Measurements from ENCODE around the gene APMAP.

APMAP gene

GRCh38 chr20:25018425-25018824 lies 25.9 kb upstream of the APMAP start (continued):
- TF ChIP-seq, protein P1, sequence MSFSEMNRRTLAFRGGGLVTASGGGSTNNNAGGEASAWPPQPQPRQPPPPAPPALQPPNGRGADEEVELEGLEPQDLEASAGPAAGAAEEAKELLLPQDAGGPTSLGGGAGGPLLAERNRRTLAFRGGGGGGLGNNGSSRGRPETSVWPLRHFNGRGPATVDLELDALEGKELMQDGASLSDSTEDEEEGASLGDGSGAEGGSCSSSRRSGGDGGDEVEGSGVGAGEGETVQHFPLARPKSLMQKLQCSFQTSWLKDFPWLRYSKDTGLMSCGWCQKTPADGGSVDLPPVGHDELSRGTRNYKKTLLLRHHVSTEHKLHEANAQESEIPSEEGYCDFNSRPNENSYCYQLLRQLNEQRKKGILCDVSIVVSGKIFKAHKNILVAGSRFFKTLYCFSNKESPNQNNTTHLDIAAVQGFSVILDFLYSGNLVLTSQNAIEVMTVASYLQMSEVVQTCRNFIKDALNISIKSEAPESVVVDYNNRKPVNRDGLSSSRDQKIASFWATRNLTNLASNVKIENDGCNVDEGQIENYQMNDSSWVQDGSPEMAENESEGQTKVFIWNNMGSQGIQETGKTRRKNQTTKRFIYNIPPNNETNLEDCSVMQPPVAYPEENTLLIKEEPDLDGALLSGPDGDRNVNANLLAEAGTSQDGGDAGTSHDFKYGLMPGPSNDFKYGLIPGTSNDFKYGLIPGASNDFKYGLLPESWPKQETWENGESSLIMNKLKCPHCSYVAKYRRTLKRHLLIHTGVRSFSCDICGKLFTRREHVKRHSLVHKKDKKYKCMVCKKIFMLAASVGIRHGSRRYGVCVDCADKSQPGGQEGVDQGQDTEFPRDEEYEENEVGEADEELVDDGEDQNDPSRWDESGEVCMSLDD (tag by site-specific recombination; IDR thresholded peaks at IDR 0.05): no peak
- TF ChIP-seq ZNF544 (tag by site-specific recombination; IDR thresholded peaks at IDR 0.05) (no peak), ZBTB8A (tag by site-specific recombination; IDR thresholded peaks at IDR 0.05) (no peak), ZNF416 (tag by site-specific recombination; IDR thresholded peaks at IDR 0.05) (no peak)
- TF ChIP-seq, protein P2, sequence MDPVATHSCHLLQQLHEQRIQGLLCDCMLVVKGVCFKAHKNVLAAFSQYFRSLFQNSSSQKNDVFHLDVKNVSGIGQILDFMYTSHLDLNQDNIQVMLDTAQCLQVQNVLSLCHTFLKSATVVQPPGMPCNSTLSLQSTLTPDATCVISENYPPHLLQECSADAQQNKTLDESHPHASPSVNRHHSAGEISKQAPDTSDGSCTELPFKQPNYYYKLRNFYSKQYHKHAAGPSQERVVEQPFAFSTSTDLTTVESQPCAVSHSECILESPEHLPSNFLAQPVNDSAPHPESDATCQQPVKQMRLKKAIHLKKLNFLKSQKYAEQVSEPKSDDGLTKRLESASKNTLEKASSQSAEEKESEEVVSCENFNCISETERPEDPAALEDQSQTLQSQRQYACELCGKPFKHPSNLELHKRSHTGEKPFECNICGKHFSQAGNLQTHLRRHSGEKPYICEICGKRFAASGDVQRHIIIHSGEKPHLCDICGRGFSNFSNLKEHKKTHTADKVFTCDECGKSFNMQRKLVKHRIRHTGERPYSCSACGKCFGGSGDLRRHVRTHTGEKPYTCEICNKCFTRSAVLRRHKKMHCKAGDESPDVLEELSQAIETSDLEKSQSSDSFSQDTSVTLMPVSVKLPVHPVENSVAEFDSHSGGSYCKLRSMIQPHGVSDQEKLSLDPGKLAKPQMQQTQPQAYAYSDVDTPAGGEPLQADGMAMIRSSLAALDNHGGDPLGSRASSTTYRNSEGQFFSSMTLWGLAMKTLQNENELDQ (tag by site-specific recombination; IDR thresholded peaks at IDR 0.05; ENCODE audit: low read depth): no peak

- ChIA-PET CTCF (no interaction called here), POLR2A (no interaction called here)
- Histone ChIP-seq H3K4me3 (ENCODE audit: low read depth, low read length) (no peak overlapping the region), H3K27ac (ENCODE audit: extremely low read depth, low read depth, low read length) (no peak overlapping the region), H3K4me1 (ENCODE audit: control insufficient read depth, insufficient read depth, low read length) (no peaks in the 10 kb centered on the region), H3K36me3 (ENCODE audit: control insufficient read depth in 2 of 2, insufficient read depth in 1 of 2, low read length in 2 of 2) (peaks cover 0 to 7% of the 10 kb centered on the region in 2 experiments; a peak in 1 of 3 replicates), H3K9me3 (ENCODE audit: control insufficient read depth, insufficient read depth, low read depth, low read length) (no peaks in the 10 kb centered on the region)
- TF ChIP-seq HIC1 (tag by site-specific recombination; IDR thresholded peaks at IDR 0.05) (no peak), ZIC2 (tag by site-specific recombination; IDR thresholded peaks at IDR 0.05) (peak; percentile 75), ZNF843 (tag by site-specific recombination; IDR thresholded peaks at IDR 0.05) (no peak), ZNF335 (tag by site-specific recombination; conservative IDR thresholded peaks at IDR 0.05) (no peak), ZNF354C (tag by site-specific recombination; IDR thresholded peaks at IDR 0.05; ENCODE audit: borderline replicate concordance, low read depth) (no peak), SCRT2 (tag by site-specific recombination; IDR thresholded peaks at IDR 0.05) (peak; percentile 69), ZNF140 (tag by site-specific recombination; IDR thresholded peaks at IDR 0.05) (no peak), GLIS2 (tag by site-specific recombination; IDR thresholded peaks at IDR 0.05) (0 out of 2 replicates have a peak, but pooled peaks have one; percentile 15), KLF10 (tag by site-specific recombination; IDR thresholded peaks at IDR 0.05) (no peak), ZNF514 (tag by site-specific recombination; IDR thresholded peaks at IDR 0.05) (no peak), ZNF266 (tag by site-specific recombination; IDR thresholded peaks at IDR 0.05; ENCODE audit: low read depth) (no peak), ZSCAN30 (tag by site-specific recombination; IDR thresholded peaks at IDR 0.05) (no peak), ZSCAN23 (tag by site-specific recombination; IDR thresholded peaks at IDR 0.05) (no peak), ZSCAN18 (tag by site-specific recombination; IDR thresholded peaks at IDR 0.05) (no peak), EGR2 (tag by site-specific recombination; IDR thresholded peaks at IDR 0.05; ENCODE audit: low read depth) (no peak), ZNF623 (tag by site-specific recombination; IDR thresholded peaks at IDR 0.05) (no peak), GLIS1 (tag by site-specific recombination; IDR thresholded peaks at IDR 0.05) (peak; percentile 97)
- TF ChIP-seq, protein P3, sequence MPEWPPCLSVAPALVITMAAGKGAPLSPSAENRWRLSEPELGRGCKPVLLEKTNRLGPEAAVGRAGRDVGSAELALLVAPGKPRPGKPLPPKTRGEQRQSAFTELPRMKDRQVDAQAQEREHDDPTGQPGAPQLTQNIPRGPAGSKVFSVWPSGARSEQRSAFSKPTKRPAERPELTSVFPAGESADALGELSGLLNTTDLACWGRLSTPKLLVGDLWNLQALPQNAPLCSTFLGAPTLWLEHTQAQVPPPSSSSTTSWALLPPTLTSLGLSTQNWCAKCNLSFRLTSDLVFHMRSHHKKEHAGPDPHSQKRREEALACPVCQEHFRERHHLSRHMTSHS (tag by site-specific recombination; IDR thresholded peaks at IDR 0.05): no peak
Observed at GRCh38 chr20:25017257-25017803, 24.8 kb upstream of the APMAP start.

Data from HEK293 (cell line).